ENCODE results near the gene RIC8B. TPM values are rescaled to one million over a fixed set of nuclear protein-coding genes. Genes with fewer than 3 reads are reported as not detected.

The RIC8B gene
- total RNA-seq, 1 donor from 2014 or later = 19.1 TPM

DNA sequence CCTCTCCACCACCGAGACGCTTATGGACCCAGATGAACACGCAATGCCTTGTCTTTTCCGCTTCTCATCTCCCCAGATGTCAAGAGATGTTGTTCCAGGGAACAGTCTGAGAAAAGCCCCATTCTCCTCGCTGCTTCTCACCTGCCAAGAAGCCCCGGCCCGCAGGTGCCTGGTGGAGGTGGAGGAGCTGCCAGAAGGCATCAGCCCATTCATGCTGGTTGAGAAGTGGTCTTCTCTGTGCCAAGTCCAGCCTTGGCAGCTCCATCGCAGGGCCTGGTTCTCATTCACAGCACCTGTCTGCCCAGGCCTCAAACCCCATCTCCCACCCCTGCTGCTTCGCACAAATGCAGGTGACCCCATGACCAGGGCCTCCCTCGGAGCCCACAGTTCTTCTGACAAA is 139.0 kb downstream of the RIC8B start:
- intact Hi-C loops (cut with DNase I) = loop anchor here (10.0 kb wide), 1 partner anchor 179 kb away; no protein-coding TSS in a partner anchor
- no peaks in the 10 kb centered on the region for H3K36me3 ChIP-seq
- no peaks in the 10 kb centered on the region for H3K27me3 ChIP-seq
- H3K9me3 ChIP-seq = no peaks in the 10 kb centered on the region
- no peak overlapping the region for H3K4me3 ChIP-seq
- no peak for DNase-seq (ENCODE audit: low spot score in 2 of 2)
- no peak overlapping the region for H3K27ac ChIP-seq
- TF ChIP-seq, protein P1, sequence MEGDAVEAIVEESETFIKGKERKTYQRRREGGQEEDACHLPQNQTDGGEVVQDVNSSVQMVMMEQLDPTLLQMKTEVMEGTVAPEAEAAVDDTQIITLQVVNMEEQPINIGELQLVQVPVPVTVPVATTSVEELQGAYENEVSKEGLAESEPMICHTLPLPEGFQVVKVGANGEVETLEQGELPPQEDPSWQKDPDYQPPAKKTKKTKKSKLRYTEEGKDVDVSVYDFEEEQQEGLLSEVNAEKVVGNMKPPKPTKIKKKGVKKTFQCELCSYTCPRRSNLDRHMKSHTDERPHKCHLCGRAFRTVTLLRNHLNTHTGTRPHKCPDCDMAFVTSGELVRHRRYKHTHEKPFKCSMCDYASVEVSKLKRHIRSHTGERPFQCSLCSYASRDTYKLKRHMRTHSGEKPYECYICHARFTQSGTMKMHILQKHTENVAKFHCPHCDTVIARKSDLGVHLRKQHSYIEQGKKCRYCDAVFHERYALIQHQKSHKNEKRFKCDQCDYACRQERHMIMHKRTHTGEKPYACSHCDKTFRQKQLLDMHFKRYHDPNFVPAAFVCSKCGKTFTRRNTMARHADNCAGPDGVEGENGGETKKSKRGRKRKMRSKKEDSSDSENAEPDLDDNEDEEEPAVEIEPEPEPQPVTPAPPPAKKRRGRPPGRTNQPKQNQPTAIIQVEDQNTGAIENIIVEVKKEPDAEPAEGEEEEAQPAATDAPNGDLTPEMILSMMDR (IDR thresholded peaks at IDR 0.05) = no peak
- no peaks in the 10 kb centered on the region for H3K4me1 ChIP-seq

DNA sequence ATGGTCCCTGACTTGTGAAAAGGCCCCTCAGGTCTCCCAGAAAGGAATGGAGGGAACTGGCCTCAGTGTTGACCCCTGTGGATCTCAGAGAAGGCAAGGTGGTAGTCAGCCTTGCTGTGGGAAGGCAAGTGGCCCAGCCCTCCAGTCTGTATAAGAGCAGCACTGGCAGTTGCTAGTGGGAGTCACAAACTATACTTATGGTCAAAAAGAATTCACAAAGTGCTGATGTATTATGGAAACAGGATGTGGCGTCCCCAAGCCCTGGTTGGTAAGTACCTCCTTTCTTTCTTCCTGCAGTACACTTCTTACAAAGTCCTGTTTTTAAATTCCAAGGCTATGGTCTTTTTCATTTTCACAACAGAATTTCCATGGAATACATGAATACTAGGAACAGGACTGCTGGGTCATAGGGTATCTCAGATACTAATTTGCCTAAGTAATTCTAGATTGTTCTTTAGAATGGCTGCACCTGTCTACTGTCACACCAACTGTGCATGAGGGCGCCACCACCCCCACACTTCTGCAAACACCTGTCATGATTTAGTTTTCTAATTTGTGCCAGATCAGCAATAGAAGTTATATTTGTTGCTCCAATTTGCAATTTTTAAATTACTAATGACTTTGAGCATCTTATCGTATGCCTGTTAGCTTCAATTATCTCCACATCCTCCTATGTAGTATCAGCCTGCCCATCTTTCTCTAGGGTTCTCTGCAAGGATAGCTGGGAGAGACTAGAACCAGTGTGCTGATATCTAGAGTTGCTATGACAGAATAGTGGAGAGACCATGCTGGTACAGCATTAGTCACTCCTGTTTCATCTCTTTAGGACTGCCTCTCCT is 140.5 kb downstream of the RIC8B start:
- intact Hi-C loops (cut with DNase I) = loop anchor here (10.0 kb wide), 1 partner anchor 180 kb away; no protein-coding TSS in a partner anchor
- TF ChIP-seq, protein P1 (IDR thresholded peaks at IDR 0.05) = no peak
- H3K9me3 ChIP-seq = no peaks in the 10 kb centered on the region
- no peak overlapping the region for H3K4me3 ChIP-seq
- no peak for DNase-seq (ENCODE audit: low spot score in 2 of 2)
- H3K4me1 ChIP-seq = no peaks in the 10 kb centered on the region
- H3K27ac ChIP-seq = no peak overlapping the region
- H3K27me3 ChIP-seq = no peaks in the 10 kb centered on the region
- H3K36me3 ChIP-seq = no peaks in the 10 kb centered on the region

DNA sequence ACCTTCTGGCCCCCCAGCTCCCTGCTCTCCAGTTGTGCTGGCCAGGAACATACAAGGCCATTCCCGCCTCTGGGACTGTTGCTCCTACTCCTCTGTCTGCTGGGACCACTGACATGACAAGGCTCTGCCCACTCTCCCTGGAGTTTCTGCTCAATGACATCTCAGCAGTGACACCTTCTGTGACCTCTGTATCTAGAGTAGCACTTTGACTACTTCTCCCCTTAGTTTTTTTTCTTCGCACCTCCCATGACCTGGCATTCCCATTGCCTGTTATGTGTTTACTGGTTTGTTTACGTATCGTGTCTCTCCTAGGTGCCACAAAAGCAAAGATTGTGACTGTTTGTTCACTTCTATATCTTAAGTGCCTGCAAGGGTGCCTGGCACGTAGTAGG is 141.1 kb downstream of the RIC8B start:
- TF ChIP-seq, protein P1 (IDR thresholded peaks at IDR 0.05) = no peak
- no peak for DNase-seq (ENCODE audit: low spot score in 2 of 2)
- Histone ChIP-seq H3K27me3 (no peaks in the 10 kb centered on the region), H3K4me1 (no peaks in the 10 kb centered on the region), H3K27ac (no peak overlapping the region), H3K4me3 (no peak overlapping the region), H3K36me3 (no peaks in the 10 kb centered on the region), H3K9me3 (no peaks in the 10 kb centered on the region)
- intact Hi-C loops (cut with DNase I) = loop anchor here (10.0 kb wide), 1 partner anchor 181 kb away; no protein-coding TSS in a partner anchor

DNA sequence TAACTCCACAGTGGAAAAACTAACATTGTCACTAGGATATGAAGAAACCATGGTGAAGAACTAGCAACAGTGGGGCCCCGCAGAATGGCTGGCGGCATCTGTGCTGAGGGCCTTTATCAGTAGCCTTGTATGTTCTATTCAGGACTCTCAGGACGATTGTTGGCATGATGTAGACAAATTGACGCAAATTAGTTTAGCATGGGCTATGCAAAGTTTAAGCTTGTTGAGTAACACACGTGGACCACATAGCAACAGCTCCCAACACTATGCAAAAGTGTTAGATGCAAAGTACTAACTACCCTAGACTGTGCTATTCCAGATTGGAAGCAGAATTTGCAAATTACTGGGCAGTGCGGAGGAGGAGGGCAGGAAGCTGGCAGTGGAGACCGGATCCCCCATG is 143.0 kb downstream of the RIC8B start:
- TF ChIP-seq, protein P1 (IDR thresholded peaks at IDR 0.05) = no peak
- intact Hi-C loops (cut with DNase I) = loop anchor here (10.0 kb wide), 1 partner anchor 183 kb away; no protein-coding TSS in a partner anchor
- no peaks in the 10 kb centered on the region for H3K27me3 ChIP-seq
- H3K9me3 ChIP-seq = no peaks in the 10 kb centered on the region
- no peaks in the 10 kb centered on the region for H3K36me3 ChIP-seq
- DNase-seq (ENCODE audit: low spot score in 2 of 2) = no peak
- H3K27ac ChIP-seq = no peak overlapping the region
- H3K4me3 ChIP-seq = no peak overlapping the region
- H3K4me1 ChIP-seq = no peaks in the 10 kb centered on the region

DNA sequence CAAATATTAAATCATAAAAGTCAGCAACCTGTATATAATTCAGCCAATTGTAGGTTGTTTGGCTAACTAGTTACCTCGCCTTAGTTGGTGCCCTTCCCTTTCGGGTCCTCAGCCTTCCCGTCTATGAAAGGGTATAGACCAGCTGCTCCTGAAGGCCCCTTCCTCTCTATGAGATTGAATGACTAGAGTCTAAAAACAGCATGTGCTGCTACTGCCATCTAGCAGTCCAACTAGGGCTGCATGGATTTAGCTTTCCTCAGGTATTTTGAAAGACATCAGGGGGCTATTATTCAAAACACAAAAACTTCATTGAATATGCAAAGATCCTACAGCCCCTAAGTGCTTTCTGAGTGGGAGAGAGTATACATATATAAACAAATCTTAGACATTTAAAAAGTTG is 144.3 kb downstream of the RIC8B start:
- H3K27me3 ChIP-seq = no peaks in the 10 kb centered on the region
- H3K9me3 ChIP-seq = no peaks in the 10 kb centered on the region
- H3K4me1 ChIP-seq = no peaks in the 10 kb centered on the region
- no peak overlapping the region for H3K4me3 ChIP-seq
- no peak overlapping the region for H3K27ac ChIP-seq
- intact Hi-C loops (cut with DNase I) = loop anchor here (10.0 kb wide), 1 partner anchor 184 kb away; no protein-coding TSS in a partner anchor
- no peaks in the 10 kb centered on the region for H3K36me3 ChIP-seq
- TF ChIP-seq, protein P1 (IDR thresholded peaks at IDR 0.05) = no peak
- DNase-seq (ENCODE audit: low spot score in 2 of 2) = no peak
